Nucleus accumbens (tissue), 56 donors: Measurements from ENCODE around the gene PRSS38.

Source experiments
- DNase-seq, 56 donors: peaks; one replicate each; lab custom pipeline; 2025; lab: John Stamatoyannopoulos, UW

The PRSS38 gene

GRCh38 chr1:227893949-227894721, 78.7 kb downstream of the PRSS38 start:
- DNase-seq = no peak

- no peak for DNase-seq
Measured at GRCh38 chr1:227894831-227895451, 79.5 kb downstream of the PRSS38 start.
